GM04503 (cell line): ENCODE results near the gene APOC1.

Source experiments
- DNase-seq: peaks from one replicate; pipeline ENCODE4 v3.0.0-alpha.2; 2012; ENCODE audit warnings: low read depth

APOC1 gene

DNA sequence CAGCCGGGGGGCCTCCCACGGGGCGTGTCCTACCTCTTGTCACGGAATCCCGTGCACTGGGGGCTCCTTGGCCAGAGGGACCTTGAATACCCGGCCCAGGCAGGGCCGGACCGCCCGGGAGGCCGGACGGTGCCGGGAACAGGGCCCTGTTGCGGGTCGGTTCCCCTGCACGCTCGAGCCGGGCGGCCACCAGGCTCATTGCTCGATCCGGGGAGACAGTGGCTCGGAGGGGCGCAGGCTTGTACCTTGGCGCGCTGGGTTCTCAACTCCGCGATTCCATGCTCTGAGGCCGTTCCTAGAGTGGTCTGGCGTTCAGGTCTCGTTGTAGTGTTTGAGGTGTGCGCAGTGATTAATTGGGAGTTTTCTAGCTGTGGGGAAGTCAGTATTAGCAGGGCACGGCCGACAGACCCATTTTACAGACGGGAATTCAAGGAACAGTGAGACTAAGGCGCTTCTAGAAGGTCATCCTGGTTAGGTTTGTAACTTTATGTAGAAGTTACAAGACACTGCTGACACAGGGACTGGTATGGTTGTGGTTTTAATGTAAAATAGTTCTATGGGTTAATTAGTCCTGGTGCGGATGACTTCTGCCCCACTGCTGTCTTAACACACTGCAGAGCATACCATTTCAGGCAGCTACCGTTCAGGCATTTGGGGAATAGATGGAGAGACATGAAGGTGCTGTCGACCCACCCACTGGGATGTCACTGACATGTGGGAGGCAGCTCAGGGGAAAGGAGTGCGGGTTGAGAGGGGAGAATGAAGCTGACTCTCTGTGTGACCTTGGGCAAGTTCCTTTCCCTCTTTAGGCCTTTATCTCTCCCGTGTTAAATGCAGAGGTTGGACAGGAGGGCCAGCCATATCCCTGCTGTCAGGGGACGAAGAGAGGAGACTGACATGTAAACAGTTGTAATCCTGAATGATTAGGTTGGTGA is 41.4 kb downstream of the APOC1 start:
- DNase-seq: no peak

DNA sequence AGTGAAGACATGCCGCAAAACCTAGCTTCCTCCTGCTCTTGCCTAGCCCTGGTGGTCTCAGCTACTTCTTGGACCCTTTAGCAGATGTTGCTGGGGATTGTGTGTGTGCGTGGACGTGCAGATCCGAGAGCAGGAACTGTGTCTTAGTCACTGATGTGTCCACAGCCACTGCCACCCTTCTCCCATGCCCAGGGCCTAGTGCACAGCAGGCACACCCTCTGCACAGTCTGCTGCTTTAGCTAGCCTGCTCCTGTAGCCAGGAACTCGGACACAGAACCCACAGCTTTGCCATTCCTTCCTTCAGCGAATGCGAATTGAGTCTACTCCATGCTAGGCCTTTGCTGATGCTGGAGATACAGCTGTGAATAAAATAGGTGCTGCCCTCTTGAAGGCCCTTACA is 43.1 kb downstream of the APOC1 start:
- no peak for DNase-seq

DNA sequence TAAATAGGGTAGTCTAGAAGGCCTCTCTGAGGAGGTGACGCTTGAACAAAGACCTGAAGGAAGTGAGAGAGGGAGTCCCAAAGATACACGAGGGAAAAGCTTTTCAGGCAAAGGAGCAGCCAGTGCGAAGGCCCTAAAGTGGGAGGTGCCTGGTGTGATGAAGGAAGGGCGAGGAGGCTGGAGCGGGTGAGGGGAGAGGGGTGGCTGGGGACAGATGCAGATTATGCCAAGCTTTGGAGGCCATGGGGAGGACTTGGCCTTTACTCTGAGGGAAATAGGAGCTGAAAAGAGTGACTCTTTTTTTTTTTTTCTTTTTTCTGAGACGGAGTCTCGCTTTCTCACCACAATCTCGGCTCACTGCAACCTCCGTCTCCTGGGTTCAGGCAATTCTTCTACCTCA is 43.7 kb downstream of the APOC1 start:
- DNase-seq: no peak

DNA sequence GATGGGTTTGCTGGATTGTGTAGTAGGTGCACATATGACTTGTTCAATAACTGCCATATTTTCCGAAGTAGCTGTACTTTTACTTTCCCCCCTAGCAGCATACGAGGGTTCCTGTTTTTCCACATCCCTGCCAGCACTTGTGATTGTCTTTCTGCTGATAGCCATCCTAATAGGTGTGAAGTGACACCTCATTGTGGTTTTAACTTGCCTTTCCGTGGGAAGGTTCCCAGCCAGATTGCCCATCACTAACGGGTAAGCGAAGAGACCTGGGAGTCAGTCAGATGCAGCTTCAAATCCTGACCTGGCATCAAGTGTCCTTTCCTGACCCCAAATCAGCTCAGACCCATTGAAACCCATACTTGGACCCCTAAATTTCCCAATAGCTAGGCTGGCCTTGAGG is 45.3 kb downstream of the APOC1 start:
- DNase-seq: no peak

DNA sequence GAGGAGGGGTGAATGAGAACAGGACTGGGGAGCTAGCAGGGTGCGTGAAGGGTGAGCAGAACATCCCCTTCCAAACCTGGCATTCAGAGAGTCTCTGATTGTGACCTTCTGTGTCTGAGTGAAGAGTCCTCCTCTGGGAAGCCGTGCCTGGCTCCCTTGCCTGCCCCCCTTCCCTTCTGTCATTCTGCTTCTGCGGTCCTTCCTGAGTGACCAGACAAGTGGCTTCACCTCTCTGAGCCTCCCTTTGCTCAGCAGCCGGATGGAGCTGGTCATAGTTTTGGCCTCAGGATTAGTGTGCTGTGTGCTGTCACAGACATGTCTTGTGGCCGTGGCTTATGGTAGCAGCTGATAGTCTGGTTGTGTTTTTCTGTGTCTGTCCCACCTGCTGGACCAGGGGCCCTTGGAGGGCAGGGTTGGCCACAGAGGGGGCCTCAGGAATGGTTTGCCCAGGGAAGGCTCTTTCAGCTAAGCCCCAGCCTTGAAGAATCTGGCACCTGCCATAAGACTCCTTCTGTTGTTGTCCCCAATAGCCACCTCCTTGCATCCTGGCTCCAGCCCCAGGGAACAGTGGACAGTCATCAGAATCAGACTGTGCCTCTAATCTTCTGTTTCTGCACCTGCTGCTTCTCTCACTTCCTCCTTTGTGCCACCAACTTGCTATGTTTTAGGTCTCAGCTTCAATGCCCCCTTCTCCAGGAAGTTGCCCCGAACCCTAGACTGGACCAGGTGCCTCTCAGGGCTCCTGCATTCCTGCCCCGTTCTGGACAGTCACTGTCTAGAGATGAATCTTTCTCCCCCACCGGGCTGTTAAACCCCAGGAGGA is 46.7 kb downstream of the APOC1 start:
- DNase-seq: no peak

GRCh38 chr19:44961821-44962220 is 47.4 kb downstream of the APOC1 start:
- no peak for DNase-seq

- DNase-seq: no peak
Observed at GRCh38 chr19:44968118-44968517, 53.7 kb downstream of the APOC1 start.

DNA sequence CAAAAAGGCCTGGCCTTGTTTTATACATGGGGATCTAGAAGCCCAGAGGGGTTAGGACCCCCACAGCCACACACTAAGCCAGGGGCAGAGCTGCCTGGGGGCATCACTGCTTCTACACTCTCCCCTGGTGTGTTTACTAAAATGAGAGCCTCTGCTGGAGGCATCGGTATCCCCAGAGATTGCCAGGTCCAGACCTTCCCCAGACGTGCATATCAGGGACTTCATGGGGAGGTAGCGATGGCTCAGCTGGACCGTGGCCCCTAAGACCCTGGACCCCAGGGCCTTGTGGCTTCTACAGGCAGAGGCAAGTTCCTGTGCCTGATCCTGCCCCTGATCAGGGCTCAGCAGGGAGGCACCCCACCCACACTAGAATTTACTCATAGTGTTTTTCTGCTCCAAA is 54.3 kb downstream of the APOC1 start:
- DNase-seq: no peak
